Right lobe of liver (tissue), 6 donors: ENCODE measurements around the gene MTRF1L. TPM values are rescaled to one million over a fixed set of nuclear protein-coding genes. Genes with fewer than 3 reads are reported as not detected.

Experiments used
- ATAC-seq, 4 donors: fragments of 200-7000 bp; cut with Tn5 transposase; one replicate each; pipeline ENCODE4 v1.9.1; 2020; ENCODE audit warnings: mild to moderate bottlenecking in 4 of 4, moderate library complexity in 4 of 4
- DNase-seq, 3 donors: peaks; one replicate each; pipeline ENCODE4 v3.0.0-alpha.2; 2020
- H3K27ac ChIP-seq, 3 donors: fragments of 200-600 bp; one replicate each; pipeline ENCODE4 v1.8.0; 2022
- H3K27me3 ChIP-seq, 2 donors: fragments of 200-600 bp; one replicate each; pipeline ENCODE4 v1.8.0; 2022
- H3K36me3 ChIP-seq, 4 donors: fragments of 200-600 bp; sonication (generic) in 1 of 4; one replicate each; pipeline versions ENCODE4 v1.5.1 to v1.8.0; 2017 to 2022; ENCODE audit warnings: control low read depth in 1 of 4
- H3K4me1 ChIP-seq, 4 donors: fragments of 200-600 bp; sonication (generic) in 1 of 4; one replicate each; pipeline versions ENCODE4 v1.5.1 to v1.8.0; 2017 to 2022; ENCODE audit warnings: control low read depth in 1 of 4
- H3K4me3 ChIP-seq, 3 donors: fragments of 200-600 bp; one replicate each; pipeline ENCODE4 v1.8.0; 2022
- H3K9me3 ChIP-seq, 4 donors: fragments of 200-600 bp; sonication (generic) in 1 of 4; one replicate each; pipeline versions ENCODE4 v1.5.1 to v1.8.0; 2017 to 2022; ENCODE audit warnings: control low read depth in 1 of 4
- POLR2A ChIP-seq: fragments of 450-650 bp; IDR thresholded peaks from one replicate; pipeline ENCODE4 v1.6.1; 2017; ENCODE audit warnings: antibody characterized with exemption, mild to moderate bottlenecking
- WGBS: methylation state at CpG from one replicate; pipeline ENCODE4 v1.1.6; 2018; ENCODE audit warnings: low coverage, low lambda C conversion rate; ENCODE audit not compliant: insufficient coverage; ENCODE audit errors: missing lambda C conversion rate; 5-methylcytosine and 5-hydroxymethylcytosine counted together
- intact Hi-C, 2 donors: fragments of 100-400 bp; cut with DNase I; formaldehyde crosslinking; loops; one replicate each; pipeline versions ENCODE4 v1.11.2 to v1.14.1; 2022
- small RNA-seq, 2 experiments: library from RNA; depleted of rRNA; stranded (forward); fragments of <200 nt; gene quantifications; one replicate each; pipeline ENCODE3, GENCODE V24; 2016
- total RNA-seq, 6 experiments: library from RNA; depleted of rRNA in 2 of 6; stranded (reverse); fragments of >200 nt in 2 of 6; fragmentation: NEBNext Ultra II Directional in 3 of 6; extraction: Animal tissue kit (Norgen Biotek cat#: 25700) in 3 of 6; gene quantifications; one replicate each; pipeline versions ENCODE4 v1.1.0 to v1.2.4, GENCODE V29; 2016 to 2023
- TF ChIP-seq, protein P1 (sequence below), 4 donors: fragments of 200-600 bp in 3 of 4; fragments of 450-650 bp in 1 of 4; IDR thresholded peaks; one replicate each; pipeline versions ENCODE4 v1.5.1 to v1.8.0; 2016 to 2022; ENCODE audit warnings: antibody characterized with exemption in 4 of 4, mild to moderate bottlenecking in 2 of 4
- donor health status: DM: no; HTN: yes; CAD: no.
- donor health status: DM: no; HTN: no; CAD: no.
- donor health status: DM: no; HTN: no; CAD: no.
- donor health status: DM: no; HTN: yes; CAD: no.
- donor health status: DM: no; HTN: yes; CAD: no.

The MTRF1L gene
- total RNA-seq, 6 experiments from 2014 or later: 6.1 to 16.8 (median 9.7) TPM

DNA sequence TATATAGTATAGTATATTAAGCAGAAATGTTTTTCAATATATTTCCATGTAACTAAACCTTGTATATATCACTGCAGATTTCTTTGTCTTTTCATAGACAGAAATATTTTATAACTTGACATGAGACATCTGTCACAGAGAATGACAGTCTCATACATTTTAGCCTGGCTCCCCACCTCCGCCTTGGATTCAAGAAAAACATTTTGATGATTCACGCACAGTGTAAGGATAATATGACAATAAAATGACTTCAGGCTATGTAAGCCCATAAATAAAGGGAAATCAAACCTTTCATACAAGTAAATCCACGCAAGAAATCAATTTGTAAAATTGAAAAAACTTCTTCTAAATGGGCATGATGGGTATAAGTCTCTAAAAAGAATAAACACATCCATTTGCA lies 56.0 kb downstream of the MTRF1L start:
- H3K4me1 ChIP-seq: peaks cover 0 to 5% (median 0%) of the 10 kb centered on the region in 4 donors
- H3K27me3 ChIP-seq: no peaks in the 10 kb centered on the region
- H3K36me3 ChIP-seq: no peaks in the 10 kb centered on the region
- intact Hi-C loops: no loop called here
- TF ChIP-seq, protein P1, sequence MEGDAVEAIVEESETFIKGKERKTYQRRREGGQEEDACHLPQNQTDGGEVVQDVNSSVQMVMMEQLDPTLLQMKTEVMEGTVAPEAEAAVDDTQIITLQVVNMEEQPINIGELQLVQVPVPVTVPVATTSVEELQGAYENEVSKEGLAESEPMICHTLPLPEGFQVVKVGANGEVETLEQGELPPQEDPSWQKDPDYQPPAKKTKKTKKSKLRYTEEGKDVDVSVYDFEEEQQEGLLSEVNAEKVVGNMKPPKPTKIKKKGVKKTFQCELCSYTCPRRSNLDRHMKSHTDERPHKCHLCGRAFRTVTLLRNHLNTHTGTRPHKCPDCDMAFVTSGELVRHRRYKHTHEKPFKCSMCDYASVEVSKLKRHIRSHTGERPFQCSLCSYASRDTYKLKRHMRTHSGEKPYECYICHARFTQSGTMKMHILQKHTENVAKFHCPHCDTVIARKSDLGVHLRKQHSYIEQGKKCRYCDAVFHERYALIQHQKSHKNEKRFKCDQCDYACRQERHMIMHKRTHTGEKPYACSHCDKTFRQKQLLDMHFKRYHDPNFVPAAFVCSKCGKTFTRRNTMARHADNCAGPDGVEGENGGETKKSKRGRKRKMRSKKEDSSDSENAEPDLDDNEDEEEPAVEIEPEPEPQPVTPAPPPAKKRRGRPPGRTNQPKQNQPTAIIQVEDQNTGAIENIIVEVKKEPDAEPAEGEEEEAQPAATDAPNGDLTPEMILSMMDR (IDR thresholded peaks at IDR 0.05): no peak
- no peak for TF ChIP-seq POLR2A
- WGBS: 45% methylated on average over 3 of the region's 3 CpGs
- ATAC-seq: no peak
- H3K9me3 ChIP-seq: no peaks in the 10 kb centered on the region
- H3K4me3 ChIP-seq: no peak overlapping the region
- H3K27ac ChIP-seq: no peak overlapping the region
- no peak for DNase-seq

DNA sequence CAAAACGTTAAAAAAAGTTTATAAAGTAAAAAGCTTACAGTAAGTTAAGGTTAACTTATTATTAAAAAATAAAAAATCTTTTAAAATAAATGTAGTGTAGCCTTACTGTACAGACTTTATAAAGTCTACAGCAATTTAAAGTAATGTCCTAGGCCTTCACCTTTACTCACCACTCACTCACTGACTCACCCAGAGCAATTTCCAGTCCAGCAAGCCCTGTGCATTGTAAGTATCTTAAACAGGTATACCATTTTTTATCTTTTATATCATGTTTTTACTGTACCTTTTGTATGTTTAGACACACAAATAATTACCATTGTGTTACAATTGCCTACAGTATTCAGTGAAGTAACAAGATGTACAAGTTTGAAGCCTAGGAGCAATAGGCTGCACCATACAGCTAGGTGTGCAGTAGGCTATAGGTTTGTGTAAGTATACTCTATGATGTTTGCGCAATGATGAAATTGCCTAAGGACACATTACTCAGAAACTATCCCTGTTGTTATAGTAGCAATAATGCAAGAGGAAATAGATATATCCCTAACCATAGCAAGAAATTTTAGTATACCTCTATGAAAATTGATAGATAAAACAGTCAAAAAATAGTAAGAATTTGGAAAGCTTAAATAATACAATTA lies 59.1 kb downstream of the MTRF1L start:
- Histone ChIP-seq H3K9me3 (no peaks in the 10 kb centered on the region), H3K4me3 (no peak overlapping the region), H3K4me1 (peaks cover 0 to 5% (median 0%) of the 10 kb centered on the region in 4 donors), H3K27ac (no peak overlapping the region), H3K36me3 (no peaks in the 10 kb centered on the region), H3K27me3 (no peaks in the 10 kb centered on the region)
- TF ChIP-seq, protein P1 (IDR thresholded peaks at IDR 0.05): no peak
- no peak for TF ChIP-seq POLR2A
- intact Hi-C loops: no loop called here
- no peak for DNase-seq
- no peak for ATAC-seq
- 62% methylated on average over 2 of the region's 2 CpGs for WGBS

DNA sequence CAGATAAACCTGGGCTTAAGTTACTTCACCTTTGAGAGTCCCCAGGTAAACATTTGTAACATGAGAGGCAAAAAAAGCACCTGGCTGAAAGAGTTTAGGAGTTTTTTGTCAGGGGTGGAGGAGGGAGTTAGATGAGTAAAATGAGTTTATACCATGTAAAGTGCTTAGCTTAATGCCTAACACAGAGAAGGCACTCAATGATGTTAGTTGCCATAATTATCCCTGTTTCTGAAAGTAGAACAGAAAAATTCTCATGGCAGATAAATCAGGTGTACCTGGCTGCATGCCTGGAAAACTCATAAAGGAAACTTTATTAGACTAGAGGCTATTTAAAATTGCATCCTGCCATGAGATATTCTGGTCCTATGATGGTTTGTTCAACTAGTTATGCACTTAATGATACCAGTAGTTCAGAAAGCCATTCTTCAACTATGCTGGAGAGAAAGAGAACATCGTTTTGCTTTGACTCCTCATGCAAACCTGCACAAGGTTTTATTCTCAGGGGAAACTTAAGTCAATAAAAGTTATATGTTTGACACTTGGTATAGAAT lies 60.1 kb downstream of the MTRF1L start:
- Histone ChIP-seq H3K4me1 (no peaks in the 10 kb centered on the region), H3K4me3 (no peak overlapping the region), H3K27ac (no peak overlapping the region), H3K27me3 (no peaks in the 10 kb centered on the region), H3K9me3 (no peaks in the 10 kb centered on the region), H3K36me3 (no peaks in the 10 kb centered on the region)
- intact Hi-C loops: no loop called here
- TF ChIP-seq, protein P1 (IDR thresholded peaks at IDR 0.05): no peak
- TF ChIP-seq POLR2A: no peak
- 50% methylated on average over 1 of the region's 1 CpG for WGBS
- DNase-seq (no peak), ATAC-seq (no peak)

DNA sequence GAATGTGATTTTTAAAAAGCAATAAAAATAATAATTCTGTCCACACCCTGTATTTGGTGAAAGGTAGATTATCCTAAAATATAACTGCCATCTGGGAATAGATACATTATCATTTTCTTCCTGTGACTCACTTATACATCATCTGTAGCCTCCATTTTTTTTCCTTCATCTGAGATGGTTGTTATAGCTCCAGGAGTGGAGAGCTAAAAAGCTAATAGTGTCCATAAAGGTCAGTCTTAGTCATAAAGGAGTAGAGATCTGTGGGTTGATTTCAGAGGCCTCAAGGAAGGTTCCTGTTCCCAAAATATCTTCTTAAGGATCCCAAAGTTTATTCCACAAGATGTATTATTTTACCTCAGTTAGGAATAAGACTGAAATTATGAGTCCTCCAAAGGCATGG lies 60.8 kb downstream of the MTRF1L start:
- intact Hi-C loops: no loop called here
- H3K27me3 ChIP-seq: no peaks in the 10 kb centered on the region
- DNase-seq (no peak), ATAC-seq (no peak)
- no peaks in the 10 kb centered on the region for H3K9me3 ChIP-seq
- TF ChIP-seq POLR2A: no peak
- TF ChIP-seq, protein P1 (IDR thresholded peaks at IDR 0.05): no peak
- no peaks in the 10 kb centered on the region for H3K36me3 ChIP-seq
- H3K27ac ChIP-seq: no peak overlapping the region
- H3K4me1 ChIP-seq: no peaks in the 10 kb centered on the region
- H3K4me3 ChIP-seq: no peak overlapping the region

Small RNAs within 50 kb of the gene (small RNA-seq; reads per million reads assigned to genes)
- 0 reads per million in 2 experiments for gene AL080276.1

Other genes starting within 250 kb of the MTRF1L start
- gene FBXO5, start 19.7 kb downstream of the MTRF1L start, total RNA-seq: 1 to 10 TPM in 5 of 6 experiments, under 1 TPM in 1; 0.97 to 3.0 (median 2.5) TPM
- gene RGS17, start 128.6 kb upstream of the MTRF1L start, total RNA-seq: not detected